GM19025 (cell line): ENCODE data around the gene TFDP1.
A peak's percentile ranks its signal among the peaks of the same experiment; 100 is the strongest.

Source experiments
- ATAC-seq: cut with Tn5 transposase; IDR thresholded peaks from one replicate; pipeline ENCODE4 v1.9.1; 2021; ENCODE audit warnings: mild to moderate bottlenecking, low read depth, moderate library complexity; ENCODE audit not compliant: unreplicated experiment

TFDP1 gene, protein sequence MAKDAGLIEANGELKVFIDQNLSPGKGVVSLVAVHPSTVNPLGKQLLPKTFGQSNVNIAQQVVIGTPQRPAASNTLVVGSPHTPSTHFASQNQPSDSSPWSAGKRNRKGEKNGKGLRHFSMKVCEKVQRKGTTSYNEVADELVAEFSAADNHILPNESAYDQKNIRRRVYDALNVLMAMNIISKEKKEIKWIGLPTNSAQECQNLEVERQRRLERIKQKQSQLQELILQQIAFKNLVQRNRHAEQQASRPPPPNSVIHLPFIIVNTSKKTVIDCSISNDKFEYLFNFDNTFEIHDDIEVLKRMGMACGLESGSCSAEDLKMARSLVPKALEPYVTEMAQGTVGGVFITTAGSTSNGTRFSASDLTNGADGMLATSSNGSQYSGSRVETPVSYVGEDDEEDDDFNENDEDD

DNA sequence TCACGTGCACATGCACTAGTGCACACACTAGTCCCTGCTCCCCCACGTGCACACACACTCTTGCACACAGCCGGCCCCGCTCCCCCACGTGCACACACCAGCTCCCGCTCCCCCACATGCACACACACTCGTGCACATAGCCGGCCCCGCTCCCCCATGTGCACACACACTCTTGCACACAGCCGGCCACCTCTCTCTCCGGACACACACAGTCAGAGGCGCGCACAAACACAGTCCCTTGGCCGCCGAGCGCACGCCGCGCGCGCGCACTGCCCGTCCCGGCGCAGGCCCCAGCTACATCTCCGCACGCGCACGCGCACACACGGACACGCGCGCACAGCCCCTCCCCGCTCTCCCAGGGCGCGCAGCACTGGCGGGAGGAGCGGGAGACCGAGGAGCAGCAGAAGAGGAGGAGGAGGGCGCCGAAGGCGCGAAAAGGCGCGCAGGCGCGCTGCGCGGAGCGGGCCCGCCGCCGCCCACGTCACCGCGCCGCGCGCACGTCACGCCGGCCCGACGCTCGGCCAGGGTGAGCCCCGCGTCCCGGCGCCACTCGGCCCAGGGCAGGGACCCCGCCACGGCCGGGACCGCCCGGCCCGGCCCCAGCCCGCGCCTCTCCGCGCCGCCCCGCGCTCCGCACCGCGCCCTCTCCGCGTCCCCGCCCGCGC is at the start of gene TFDP1:
Gene TFDP1, plus strand, starts transcription at position 549 of the 665 bp plus-strand sequence. CDS start 1,085 bp downstream, outside the sequence.
- ATAC-seq, result peak; percentile 83

DNA sequence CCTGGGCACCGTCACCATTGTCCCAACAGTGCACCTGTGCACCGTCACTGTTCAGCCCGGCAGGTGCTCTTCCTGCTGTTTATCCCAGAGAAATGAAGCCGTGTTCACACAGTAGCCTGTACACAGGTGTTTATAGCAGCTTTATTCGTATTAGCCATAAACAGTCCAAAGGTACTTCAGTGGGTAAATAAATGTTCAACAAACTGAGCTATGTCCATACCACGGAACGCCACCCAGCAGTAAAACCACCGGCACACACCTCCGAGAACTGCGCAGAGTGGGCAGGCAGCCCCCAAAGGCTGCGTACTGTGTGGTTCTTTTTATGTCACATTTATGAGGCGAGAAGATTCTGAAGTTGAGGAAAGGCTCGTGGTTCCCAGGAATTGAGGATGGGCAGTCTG is 49.2 kb upstream of the TFDP1 start:
- no peak for ATAC-seq

- ATAC-seq, result no peak
Measured at GRCh38 chr13:113536461-113537110, 48.0 kb upstream of the TFDP1 start.

DNA sequence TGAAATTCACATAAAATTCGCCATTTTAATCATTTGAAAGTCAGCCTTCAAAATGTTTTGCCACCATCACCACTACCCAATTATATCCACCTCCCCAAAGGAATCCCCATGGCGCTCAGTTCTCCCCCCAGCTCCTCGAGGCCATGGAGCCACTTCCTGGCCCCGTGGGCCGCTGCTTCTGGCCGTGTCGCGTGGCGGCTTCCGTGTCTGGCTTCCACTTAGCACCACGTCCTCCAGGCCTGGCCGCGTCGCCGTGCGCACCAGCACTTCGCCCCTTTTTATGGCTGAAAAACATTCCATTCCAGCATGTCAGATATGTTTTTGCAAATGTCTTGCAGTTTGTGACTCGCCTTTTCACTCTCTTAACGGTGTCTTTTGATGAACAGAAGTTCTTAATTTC is 47.3 kb upstream of the TFDP1 start:
- no peak for ATAC-seq

- no peak for ATAC-seq
Measured at GRCh38 chr13:113537909-113538688, 46.5 kb upstream of the TFDP1 start.

DNA sequence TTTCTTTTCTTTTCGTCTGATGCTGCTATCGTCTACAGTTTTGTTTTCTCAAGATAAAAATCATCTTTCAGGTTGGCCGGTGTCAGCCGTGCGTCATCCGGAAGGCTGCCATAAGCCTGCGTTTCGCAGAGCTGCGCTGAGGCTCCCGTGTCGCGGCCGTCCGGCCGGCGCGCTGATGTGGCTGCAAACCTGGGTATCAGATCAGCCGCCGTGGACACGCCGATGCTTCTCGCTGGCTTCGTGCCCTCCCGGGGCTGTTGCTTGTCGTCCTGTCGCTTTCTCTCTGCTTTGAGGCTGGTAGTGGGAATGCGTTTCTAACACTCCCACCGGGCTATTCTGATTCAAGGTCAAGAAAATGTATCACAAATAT is 45.9 kb upstream of the TFDP1 start:
- no peak for ATAC-seq

DNA sequence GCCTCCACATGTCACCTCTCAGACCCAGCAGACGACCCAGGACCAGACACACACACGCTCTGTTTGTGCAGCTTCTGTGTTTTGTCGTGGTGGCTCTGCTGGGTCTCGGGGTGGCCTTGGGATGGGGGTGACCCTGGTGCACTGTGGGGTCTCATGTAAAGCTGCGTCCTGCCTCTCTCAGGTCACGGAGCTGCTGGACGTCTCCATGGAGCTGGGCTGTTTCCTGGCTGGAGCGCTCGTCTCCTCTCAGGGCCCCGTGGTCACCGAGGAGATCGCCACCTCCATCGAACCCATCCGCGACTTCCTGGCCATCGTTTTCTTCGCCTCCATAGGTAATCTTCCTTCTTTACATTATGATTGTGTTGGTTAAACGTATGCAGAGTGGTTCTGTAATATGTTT is 45.4 kb upstream of the TFDP1 start:
- no peak for ATAC-seq

GRCh38 chr13:113539822-113540221 is 44.7 kb upstream of the TFDP1 start:
- no peak for ATAC-seq

- no peak for ATAC-seq
Measured at GRCh38 chr13:113540523-113540922, 44.0 kb upstream of the TFDP1 start.

DNA sequence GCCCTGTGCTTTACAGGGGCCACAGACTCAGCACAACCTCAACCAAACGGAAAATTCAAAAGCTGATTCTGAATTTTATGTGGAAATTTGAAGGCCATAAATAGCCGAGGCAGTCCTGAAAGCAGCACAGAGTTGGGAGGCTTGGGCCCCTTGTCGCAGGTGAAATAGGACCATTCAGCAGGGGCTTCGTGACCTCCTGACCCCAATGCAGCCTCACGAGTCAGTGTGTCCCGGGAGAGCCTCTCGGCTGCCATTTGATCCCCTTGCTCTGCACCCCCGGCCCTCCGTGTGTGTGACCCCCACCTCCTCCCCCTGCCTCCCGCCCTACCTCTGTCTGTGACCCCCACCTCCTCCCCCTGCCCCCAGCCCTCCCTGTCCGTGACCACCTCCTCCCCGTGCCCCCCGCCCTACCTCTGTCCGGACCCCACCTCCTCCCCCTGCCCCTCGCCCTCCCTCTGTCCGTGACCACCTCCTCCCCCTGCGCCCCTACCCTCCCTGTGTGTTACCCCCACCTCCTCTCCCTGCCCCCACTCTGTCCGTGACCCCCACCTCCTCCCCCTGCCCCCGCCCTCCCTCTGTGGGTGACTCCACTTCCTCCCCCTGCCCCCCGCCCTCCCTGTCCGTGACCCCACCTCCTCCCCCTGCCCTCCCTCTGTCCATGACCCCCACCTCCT is 41.7 kb upstream of the TFDP1 start:
- ATAC-seq, result no peak

GRCh38 chr13:113544071-113544891 is 40.3 kb upstream of the TFDP1 start:
- ATAC-seq, result no peak

DNA sequence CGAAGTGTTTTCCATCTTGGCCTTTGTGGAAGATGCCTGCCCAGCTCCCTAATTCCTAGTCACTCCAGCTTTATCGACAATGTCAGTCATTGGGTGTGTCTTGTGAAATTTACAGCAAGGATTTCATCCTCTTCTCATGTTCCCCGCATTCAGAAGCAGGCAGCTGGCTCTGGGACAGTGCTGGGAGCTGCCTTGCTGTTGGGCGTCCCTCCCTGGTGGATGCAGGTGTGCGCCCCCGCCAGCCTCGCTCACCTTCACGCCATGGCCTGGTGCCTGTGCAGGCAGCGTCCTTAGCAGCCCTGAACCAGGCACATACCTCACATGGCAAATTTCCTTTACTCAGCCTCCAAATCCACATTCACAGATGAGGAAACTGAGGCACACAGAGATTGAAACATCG is 39.7 kb upstream of the TFDP1 start:
- ATAC-seq, result no peak

DNA sequence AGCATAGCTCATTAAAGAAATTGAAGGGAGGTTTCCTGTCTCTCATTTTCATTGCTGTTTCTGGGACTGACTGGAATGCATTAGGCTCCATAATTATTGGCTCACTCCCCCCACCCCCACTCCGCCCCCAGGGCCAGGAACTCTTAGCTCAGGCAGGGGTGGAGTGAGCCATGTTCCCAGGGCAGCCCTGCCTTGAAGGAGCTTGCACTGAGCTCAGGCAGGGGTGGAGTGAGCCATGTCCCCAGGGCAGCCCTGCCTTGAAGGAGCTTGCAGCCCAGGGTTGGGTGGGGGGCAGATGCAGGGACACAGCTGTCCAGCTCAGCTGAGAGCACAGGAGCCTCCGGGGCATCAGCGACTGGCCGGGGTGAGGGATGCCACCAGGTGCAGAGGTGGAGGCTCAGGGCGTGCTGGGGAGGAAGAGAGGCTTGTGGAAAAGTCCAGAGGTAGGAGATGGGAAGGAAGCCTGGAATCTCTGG is 39.1 kb upstream of the TFDP1 start:
- no peak for ATAC-seq

DNA sequence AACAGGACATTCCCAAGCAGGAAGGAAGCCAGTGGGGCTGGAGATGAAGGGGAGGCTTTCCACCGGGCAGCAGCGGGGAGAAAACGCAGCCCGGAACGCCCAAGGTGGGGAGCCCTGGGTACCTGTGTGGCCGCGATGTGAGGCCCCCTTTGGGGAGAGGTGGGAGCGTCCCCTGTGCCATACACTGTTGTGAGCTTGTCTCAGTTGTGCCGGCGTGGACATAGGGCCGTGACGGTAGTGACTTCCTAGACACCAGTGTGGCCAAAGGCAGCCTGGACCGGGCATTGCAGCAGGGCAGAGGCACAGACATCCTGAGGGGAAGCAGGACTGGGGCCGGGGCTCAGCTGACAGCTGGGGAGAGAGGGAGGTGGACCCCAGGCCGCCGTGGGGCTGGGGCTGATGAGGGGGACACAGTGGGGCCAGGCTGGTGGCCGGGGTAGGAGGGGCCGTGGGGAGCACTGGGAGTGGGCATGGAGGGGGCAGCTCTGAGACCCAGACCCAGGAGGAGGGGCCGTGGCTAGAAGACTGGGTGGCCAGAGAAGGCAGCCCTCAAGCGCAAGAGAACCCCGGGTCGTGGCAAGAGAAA is 38.5 kb upstream of the TFDP1 start:
- no peak for ATAC-seq

- ATAC-seq, result no peak
Measured at GRCh38 chr13:113546571-113547237, 37.8 kb upstream of the TFDP1 start.

- ATAC-seq, result no peak
Measured at GRCh38 chr13:113547238-113547971, 37.1 kb upstream of the TFDP1 start.

- ATAC-seq, result no peak
Measured at GRCh38 chr13:113548171-113548641, 36.3 kb upstream of the TFDP1 start.
